Ishikawa (cell line): Measurements from ENCODE around the gene HOXA11.

Source experiments
- CEBPB ChIP-seq: IDR thresholded peaks from 2 replicates; pipeline ENCODE4 v1.6.1; 2012
- CREB1 ChIP-seq: IDR thresholded peaks from 2 replicates; pipeline ENCODE4 v1.6.1; 2012; ENCODE audit warnings: low read depth
- EGR1 ChIP-seq: IDR thresholded peaks from 2 replicates; pipeline ENCODE4 v1.6.1; 2012
- EP300 ChIP-seq: IDR thresholded peaks from 2 replicates; pipeline ENCODE4 v1.6.1; 2012; ENCODE audit warnings: borderline replicate concordance
- FOXM1 ChIP-seq: IDR thresholded peaks from 2 replicates; pipeline ENCODE4 v1.6.1; 2012; ENCODE audit warnings: low read depth, borderline replicate concordance
- NFIC ChIP-seq: IDR thresholded peaks from 2 replicates; pipeline ENCODE4 v1.6.1; 2012
- RAD21 ChIP-seq: IDR thresholded peaks from 2 replicates; pipeline ENCODE4 v1.6.1; 2012; ENCODE audit warnings: low read depth
- TAF1 ChIP-seq: IDR thresholded peaks from 2 replicates; pipeline ENCODE4 v1.6.1; 2012; ENCODE audit warnings: low read depth, mild to moderate bottlenecking
- TCF12 ChIP-seq: IDR thresholded peaks from 2 replicates; pipeline ENCODE4 v1.6.1; 2012; ENCODE audit warnings: low read depth
- TEAD4 ChIP-seq: IDR thresholded peaks from 2 replicates; pipeline ENCODE4 v1.6.1; 2012
- YY1 ChIP-seq: IDR thresholded peaks from 2 replicates; pipeline ENCODE4 v1.6.1; 2012; ENCODE audit warnings: low read depth
- ZBTB7A ChIP-seq: IDR thresholded peaks from 2 replicates; pipeline ENCODE4 v1.6.1; 2012; ENCODE audit warnings: low read depth
- TF ChIP-seq, protein P1 (sequence below): IDR thresholded peaks from 2 replicates; pipeline ENCODE4 v1.6.1; 2012
- TF ChIP-seq, protein P2 (sequence below): IDR thresholded peaks from 2 replicates; pipeline ENCODE4 v1.6.1; 2012
- TF ChIP-seq, protein P3 (sequence below): IDR thresholded peaks from 2 replicates; pipeline ENCODE4 v1.6.1; 2012; ENCODE audit warnings: low read depth, mild to moderate bottlenecking

Gene HOXA11

DNA sequence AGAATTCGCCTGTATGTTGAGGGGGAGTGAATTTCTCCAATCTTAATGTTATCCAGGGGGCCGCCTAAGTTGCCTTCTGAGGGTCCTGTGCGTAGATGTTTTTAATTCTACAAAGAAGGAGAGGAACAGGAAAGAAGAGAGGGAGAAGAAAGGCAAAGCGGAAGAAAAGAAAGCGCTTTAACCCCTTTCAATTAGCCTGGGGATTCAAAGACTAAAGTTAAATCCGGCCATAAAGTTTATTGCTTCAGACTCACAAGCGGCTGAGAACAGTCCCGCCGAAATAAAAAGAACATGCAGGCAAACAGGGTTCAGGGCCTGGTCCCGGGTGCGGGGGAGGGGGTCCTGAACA lies 46.1 kb downstream of the HOXA11 start:
- no peak for TF ChIP-seq NFIC
- TF ChIP-seq CEBPB: no peak
- TF ChIP-seq CREB1: no peak

DNA sequence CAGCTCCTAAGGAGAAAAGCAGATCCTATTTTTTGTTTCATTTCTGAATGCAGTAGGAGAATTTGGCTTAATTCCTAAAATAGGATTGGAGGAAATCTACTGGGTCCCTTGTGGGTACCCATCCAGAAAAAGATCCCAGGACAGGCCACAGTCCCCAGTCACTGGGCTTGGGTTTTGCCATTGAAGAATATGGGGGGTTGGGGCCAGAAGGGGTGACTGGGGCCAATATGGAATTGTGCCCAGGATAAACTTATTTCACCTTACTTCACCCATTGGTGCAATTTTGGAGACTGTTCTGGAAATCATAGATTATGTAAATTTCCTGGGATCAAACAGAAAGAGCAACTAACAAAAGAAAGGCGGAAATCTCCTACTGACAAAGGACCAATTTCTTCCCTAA lies 46.6 kb downstream of the HOXA11 start:
- no peak for TF ChIP-seq NFIC
- TF ChIP-seq RAD21: no peak

DNA sequence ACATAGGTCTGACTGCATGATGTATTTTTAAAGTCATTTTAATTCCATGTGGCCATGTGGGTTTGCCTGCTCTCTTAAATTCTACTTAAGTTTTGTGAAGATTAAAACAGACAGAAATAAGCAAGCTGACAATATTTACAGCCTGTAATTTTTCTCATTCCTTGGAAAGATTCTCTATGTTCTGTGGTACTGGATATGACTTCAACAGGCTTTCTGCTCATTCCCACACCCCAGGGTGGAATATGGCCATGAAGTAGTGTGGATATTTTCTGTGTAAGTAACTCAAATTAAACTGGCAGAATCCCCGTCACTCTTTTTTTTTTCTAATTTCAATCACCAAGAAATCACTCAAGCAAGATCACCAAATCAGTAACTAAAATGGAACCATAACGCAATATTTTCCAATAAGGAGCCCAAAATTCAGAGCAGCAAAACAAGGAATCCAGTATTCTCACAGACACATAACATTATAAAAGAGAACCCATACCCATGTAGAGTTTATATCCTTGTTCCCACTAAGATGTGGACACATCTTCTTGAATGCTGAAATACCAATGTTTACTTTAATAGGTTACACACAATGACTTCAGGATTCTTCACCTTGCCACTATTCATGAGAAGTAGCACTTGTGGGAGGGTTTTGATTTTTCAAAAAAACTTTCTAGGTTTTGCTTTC lies 47.3 kb downstream of the HOXA11 start:
- TF ChIP-seq ZBTB7A: no peak
- TF ChIP-seq, protein P1, sequence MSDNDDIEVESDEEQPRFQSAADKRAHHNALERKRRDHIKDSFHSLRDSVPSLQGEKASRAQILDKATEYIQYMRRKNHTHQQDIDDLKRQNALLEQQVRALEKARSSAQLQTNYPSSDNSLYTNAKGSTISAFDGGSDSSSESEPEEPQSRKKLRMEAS: no peak
- TF ChIP-seq EGR1: no peak
- no peak for TF ChIP-seq RAD21
- TF ChIP-seq CEBPB: no peak
- no peak for TF ChIP-seq TCF12
- TF ChIP-seq TAF1: no peak
- TF ChIP-seq YY1: no peak
- no peak for TF ChIP-seq FOXM1
- no peak for TF ChIP-seq EP300
- no peak for TF ChIP-seq CREB1
- TF ChIP-seq, protein P2, sequence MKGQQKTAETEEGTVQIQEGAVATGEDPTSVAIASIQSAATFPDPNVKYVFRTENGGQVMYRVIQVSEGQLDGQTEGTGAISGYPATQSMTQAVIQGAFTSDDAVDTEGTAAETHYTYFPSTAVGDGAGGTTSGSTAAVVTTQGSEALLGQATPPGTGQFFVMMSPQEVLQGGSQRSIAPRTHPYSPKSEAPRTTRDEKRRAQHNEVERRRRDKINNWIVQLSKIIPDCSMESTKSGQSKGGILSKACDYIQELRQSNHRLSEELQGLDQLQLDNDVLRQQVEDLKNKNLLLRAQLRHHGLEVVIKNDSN: no peak
- TF ChIP-seq, protein P3, sequence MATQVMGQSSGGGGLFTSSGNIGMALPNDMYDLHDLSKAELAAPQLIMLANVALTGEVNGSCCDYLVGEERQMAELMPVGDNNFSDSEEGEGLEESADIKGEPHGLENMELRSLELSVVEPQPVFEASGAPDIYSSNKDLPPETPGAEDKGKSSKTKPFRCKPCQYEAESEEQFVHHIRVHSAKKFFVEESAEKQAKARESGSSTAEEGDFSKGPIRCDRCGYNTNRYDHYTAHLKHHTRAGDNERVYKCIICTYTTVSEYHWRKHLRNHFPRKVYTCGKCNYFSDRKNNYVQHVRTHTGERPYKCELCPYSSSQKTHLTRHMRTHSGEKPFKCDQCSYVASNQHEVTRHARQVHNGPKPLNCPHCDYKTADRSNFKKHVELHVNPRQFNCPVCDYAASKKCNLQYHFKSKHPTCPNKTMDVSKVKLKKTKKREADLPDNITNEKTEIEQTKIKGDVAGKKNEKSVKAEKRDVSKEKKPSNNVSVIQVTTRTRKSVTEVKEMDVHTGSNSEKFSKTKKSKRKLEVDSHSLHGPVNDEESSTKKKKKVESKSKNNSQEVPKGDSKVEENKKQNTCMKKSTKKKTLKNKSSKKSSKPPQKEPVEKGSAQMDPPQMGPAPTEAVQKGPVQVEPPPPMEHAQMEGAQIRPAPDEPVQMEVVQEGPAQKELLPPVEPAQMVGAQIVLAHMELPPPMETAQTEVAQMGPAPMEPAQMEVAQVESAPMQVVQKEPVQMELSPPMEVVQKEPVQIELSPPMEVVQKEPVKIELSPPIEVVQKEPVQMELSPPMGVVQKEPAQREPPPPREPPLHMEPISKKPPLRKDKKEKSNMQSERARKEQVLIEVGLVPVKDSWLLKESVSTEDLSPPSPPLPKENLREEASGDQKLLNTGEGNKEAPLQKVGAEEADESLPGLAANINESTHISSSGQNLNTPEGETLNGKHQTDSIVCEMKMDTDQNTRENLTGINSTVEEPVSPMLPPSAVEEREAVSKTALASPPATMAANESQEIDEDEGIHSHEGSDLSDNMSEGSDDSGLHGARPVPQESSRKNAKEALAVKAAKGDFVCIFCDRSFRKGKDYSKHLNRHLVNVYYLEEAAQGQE: no peak
- no peak for TF ChIP-seq TEAD4

DNA sequence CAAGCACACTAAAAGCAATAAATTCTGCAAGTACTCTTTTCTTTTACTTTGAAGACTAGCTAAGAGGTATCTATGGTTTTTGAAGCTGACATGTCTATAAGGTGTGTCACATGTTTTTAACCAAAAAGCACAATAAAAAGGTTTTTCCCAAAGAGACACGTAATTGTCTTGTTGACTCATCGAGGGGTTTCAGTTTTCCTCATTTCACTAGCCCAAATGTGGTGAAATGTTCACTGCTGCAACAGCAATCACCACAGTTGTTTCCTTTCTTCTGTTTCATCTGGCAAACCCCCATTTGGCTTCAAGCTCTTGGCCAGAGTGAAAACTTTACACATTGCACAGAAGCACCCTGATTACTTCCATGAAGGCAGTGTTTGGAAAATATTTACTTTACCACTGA lies 50.6 kb downstream of the HOXA11 start:
- TF ChIP-seq EP300 (no peak), ZBTB7A (no peak), TCF12 (no peak), EGR1 (no peak), CREB1 (no peak), TEAD4 (no peak), YY1 (no peak), TAF1 (no peak), NFIC (no peak), FOXM1 (no peak), RAD21 (no peak)
- TF ChIP-seq, protein P3: no peak
- TF ChIP-seq, protein P2: no peak

GRCh38 chr7:27133409-27134231 lies 51.4 kb downstream of the HOXA11 start:
- TF ChIP-seq CEBPB (no peak), EP300 (no peak), ZBTB7A (no peak), NFIC (no peak), FOXM1 (no peak), CREB1 (no peak), RAD21 (no peak), EGR1 (no peak), TEAD4 (no peak), TAF1 (no peak), YY1 (no peak), TCF12 (no peak)
- TF ChIP-seq, protein P1: no peak
- TF ChIP-seq, protein P3: no peak
- TF ChIP-seq, protein P2: no peak
